Body of pancreas (tissue), 4 donors: Measurements from ENCODE around the gene HECA. TPM values are rescaled to one million over a fixed set of nuclear protein-coding genes. Genes with fewer than 3 reads are reported as not detected.

Experiments used
- ATAC-seq: fragments of 150-250 bp; one replicate; pipeline ENCODE4 v1.9.1; 2016
- DNase-seq, 4 donors: peaks; one replicate each; pipeline ENCODE4 v3.0.0-alpha.2; 2019
- H3K27ac ChIP-seq, 4 donors: fragments of 200-600 bp; sonication (generic); 1 replicate in 3 of 4; 2 replicates in 1 of 4; pipeline versions ENCODE4 v1.5.1 to v1.6.1; 2016 to 2019; ENCODE audit warnings: mild to moderate bottlenecking in 1 of 4, mixed read lengths in 1 of 4, moderate library complexity in 1 of 4
- H3K27me3 ChIP-seq, 2 donors: fragments of 200-600 bp; sonication (generic); one replicate each; pipeline ENCODE4 v1.6.0; 2016; ENCODE audit warnings: mild to moderate bottlenecking in 1 of 2
- H3K36me3 ChIP-seq, 2 donors: fragments of 200-600 bp; sonication (generic); replicated peaks in 1 of 2; 2 replicates each; pipeline ENCODE4 v1.5.1; 2016; ENCODE audit warnings: low read depth in 2 of 2; ENCODE audit not compliant: insufficient read depth in 1 of 2
- H3K4me1 ChIP-seq: fragments of 200-600 bp; sonication (generic); one replicate; pipeline ENCODE4 v1.6.0; 2016
- H3K4me3 ChIP-seq, 2 donors: fragments of 200-600 bp; sonication (generic); 1 replicate in 1 of 2; 2 replicates in 1 of 2; pipeline ENCODE4 v1.5.1; 2016 to 2019
- H3K9me3 ChIP-seq, 3 donors: fragments of 200-600 bp; sonication (generic); 1 replicate in 2 of 3; 2 replicates in 1 of 3; pipeline ENCODE4 v1.5.1; 2016
- POLR2A ChIP-seq, 3 donors: fragments of 450-650 bp; IDR thresholded peaks; one replicate each; pipeline ENCODE4 v1.6.1; 2016; ENCODE audit warnings: antibody characterized with exemption in 3 of 3, mild to moderate bottlenecking in 2 of 3
- WGBS, 2 donors: methylation state at CpG; one replicate each; pipeline ENCODE4 v1.1.5; 2017; 5-methylcytosine and 5-hydroxymethylcytosine counted together
- intact Hi-C: fragments of 100-400 bp; cut with DNase I; formaldehyde crosslinking; loops from one replicate; pipeline ENCODE4 v1.15.1; 2023
- total RNA-seq, 2 donors: library from RNA; depleted of rRNA; stranded (reverse); fragments of >200 nt; gene quantifications; one replicate each; pipeline ENCODE4 v1.1.0, GENCODE V29; 2016
- TF ChIP-seq, protein P1 (sequence below), 7 experiments: fragments of 450-650 bp in 4 of 7; fragments of 200-600 bp in 3 of 7; sonication (generic) in 3 of 7; IDR thresholded peaks; one replicate each; pipeline ENCODE4 v1.5.1; 2016 to 2019; ENCODE audit warnings: antibody characterized with exemption in 7 of 7

HECA gene
- total RNA-seq, 2 donors from 2014 or later: 14.2 to 16.1 TPM

DNA sequence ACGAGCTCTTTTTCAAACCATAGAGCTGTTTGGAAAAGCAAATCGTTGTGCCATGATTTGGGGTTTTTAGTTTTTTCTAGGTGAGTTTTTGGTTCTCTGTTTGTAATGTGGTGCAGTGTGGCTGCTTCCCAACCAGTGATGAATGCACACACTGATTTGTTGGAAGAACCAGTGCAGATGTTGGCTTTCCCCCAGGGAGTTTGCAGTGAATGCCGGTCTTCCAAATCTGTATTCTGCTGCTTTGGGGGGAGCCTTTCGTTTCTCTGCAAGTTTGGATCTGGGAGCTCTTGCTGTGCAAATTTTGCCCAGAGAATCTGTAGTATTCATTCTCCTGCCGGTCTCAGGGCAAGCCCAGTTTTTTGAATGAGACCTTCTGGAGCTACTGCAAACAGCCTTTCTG is 14.5 kb downstream of the HECA start:
- H3K27ac ChIP-seq: no peak overlapping the region
- peaks cover 18% of the 10 kb centered on the region for H3K4me1 ChIP-seq
- no peak for ATAC-seq
- H3K4me3 ChIP-seq: no peak overlapping the region
- H3K36me3 ChIP-seq: no peaks in the 10 kb centered on the region
- no peaks in the 10 kb centered on the region for H3K27me3 ChIP-seq
- no peaks in the 10 kb centered on the region for H3K9me3 ChIP-seq
- 60 to 63% methylated on average over 4 to 5 of the region's 5 CpGs for WGBS, 2 donors
- TF ChIP-seq POLR2A (IDR thresholded peaks at IDR 0.05): no peak
- TF ChIP-seq, protein P1, sequence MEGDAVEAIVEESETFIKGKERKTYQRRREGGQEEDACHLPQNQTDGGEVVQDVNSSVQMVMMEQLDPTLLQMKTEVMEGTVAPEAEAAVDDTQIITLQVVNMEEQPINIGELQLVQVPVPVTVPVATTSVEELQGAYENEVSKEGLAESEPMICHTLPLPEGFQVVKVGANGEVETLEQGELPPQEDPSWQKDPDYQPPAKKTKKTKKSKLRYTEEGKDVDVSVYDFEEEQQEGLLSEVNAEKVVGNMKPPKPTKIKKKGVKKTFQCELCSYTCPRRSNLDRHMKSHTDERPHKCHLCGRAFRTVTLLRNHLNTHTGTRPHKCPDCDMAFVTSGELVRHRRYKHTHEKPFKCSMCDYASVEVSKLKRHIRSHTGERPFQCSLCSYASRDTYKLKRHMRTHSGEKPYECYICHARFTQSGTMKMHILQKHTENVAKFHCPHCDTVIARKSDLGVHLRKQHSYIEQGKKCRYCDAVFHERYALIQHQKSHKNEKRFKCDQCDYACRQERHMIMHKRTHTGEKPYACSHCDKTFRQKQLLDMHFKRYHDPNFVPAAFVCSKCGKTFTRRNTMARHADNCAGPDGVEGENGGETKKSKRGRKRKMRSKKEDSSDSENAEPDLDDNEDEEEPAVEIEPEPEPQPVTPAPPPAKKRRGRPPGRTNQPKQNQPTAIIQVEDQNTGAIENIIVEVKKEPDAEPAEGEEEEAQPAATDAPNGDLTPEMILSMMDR (IDR thresholded peaks at IDR 0.05): no peak
- no peak for DNase-seq
- intact Hi-C loops: no loop called here

DNA sequence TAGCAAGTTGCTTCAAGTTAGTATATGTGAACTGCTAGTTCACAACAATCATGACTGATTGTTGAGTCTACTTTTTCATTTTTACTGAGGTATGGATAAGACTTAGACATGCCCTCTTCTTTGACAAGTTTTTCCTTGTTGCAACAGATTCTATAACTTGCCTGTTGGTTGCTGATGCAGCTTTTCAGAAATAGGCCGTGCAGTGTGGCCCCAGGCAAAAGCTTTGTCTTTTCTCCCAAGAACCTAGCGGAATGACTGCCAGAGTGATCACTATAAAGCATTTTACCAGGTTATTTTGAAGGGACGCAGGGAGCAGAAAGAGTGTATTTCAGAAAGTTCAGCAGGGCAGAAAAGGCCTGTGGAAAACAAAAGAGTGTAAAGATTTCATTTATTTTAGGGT is 16.0 kb downstream of the HECA start:
- DNase-seq (no peak), ATAC-seq (no peak)
- 91 to 100% methylated on average over 3 of the region's 3 CpGs for WGBS, 2 donors
- Histone ChIP-seq H3K4me1 (peaks cover 18% of the 10 kb centered on the region), H3K27me3 (no peaks in the 10 kb centered on the region), H3K9me3 (no peaks in the 10 kb centered on the region), H3K4me3 (no peak overlapping the region), H3K36me3 (no peaks in the 10 kb centered on the region), H3K27ac (no peak overlapping the region)
- TF ChIP-seq, protein P1 (IDR thresholded peaks at IDR 0.05): no peak
- no peak for TF ChIP-seq POLR2A (IDR thresholded peaks at IDR 0.05)
- intact Hi-C loops: no loop called here

DNA sequence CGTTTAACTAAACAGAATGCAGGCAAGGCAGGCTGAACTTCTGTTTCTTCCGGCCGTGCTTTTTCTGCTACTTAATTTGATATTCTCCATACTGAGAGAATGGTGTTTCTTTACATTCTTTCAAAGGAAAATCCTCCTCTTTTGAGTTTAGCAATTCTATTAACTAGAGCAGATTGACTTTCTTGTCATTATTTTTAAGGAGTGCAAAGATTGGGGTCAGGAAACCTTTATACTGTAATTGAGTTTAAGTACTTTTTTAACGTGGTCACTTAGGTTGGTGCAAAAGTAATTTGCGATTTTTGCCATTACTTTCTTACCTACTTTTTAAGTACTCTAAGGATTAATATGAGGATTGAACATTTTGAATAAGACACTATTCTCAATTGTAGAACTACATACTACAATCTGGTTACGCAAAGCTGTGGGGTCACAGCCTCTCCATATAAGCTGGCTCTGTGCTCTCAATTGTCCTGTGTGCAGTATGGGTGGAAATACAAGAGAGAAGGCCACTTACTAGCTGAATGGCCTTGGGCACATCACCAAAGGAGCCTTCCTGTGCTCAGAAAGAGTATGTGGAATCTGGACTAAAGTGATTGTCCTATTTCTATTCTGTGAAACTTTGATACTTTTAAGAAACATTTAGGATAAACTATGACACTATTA is 16.7 kb downstream of the HECA start:
- Histone ChIP-seq H3K9me3 (no peaks in the 10 kb centered on the region), H3K36me3 (no peaks in the 10 kb centered on the region), H3K27me3 (no peaks in the 10 kb centered on the region), H3K4me3 (no peak overlapping the region), H3K4me1 (peaks cover 22% of the 10 kb centered on the region), H3K27ac (no peak overlapping the region)
- DNase-seq (no peak), ATAC-seq (no peak)
- TF ChIP-seq POLR2A (IDR thresholded peaks at IDR 0.05): no peak
- TF ChIP-seq, protein P1 (IDR thresholded peaks at IDR 0.05): no peak
- 91 to 92% methylated on average over 6 of the region's 6 CpGs for WGBS, 2 donors
- intact Hi-C loops: no loop called here

DNA sequence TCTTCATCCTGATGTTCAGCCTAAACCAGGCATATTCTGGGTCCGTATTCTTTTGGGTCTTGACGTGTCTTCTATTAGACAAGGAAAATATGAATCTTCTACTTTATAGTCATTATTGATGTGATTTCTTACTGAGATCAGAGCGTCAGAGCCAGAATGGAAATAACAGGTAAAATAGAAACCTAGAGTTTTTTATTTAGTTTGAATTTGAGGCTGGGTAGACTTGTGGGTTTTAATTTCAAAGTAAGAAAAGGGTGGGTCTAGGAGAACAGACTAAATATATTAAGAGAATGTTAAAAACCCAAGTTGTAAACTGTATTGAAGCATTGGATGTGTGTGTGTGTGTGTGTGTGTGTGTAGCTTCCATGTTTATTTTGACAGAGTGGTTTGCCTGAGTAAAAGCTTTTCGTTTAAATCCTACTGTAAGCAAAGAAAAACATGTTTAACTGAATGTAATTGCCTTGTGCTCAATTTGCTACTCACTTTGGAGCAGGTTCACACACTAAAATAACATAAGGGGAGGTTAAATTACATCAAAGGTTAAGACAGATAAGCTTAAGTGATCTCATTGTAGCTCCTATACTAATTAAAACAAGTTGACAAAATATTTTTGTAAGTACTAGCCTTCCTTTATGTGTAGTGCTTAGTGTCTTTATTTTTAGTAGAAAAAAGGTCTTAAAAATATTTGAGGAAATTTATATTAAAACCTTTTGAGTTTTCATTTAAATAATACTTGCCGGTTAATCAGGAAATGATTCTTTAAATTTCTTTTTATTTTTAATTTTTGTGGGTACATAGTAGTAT is 17.4 kb downstream of the HECA start:
- intact Hi-C loops: no loop called here
- DNase-seq: no peak
- TF ChIP-seq, protein P1 (IDR thresholded peaks at IDR 0.05): no peak
- no peak for TF ChIP-seq POLR2A (IDR thresholded peaks at IDR 0.05)
- Histone ChIP-seq H3K27ac (no peak overlapping the region), H3K4me3 (no peak overlapping the region), H3K27me3 (no peaks in the 10 kb centered on the region), H3K4me1 (peaks cover 29% of the 10 kb centered on the region), H3K36me3 (no peaks in the 10 kb centered on the region), H3K9me3 (no peaks in the 10 kb centered on the region)
- WGBS, 2 donors: 74 to 82% methylated on average over 5 of the region's 5 CpGs
- no peak for ATAC-seq
